ENCODE data around the gene GNGT1. TPM values are rescaled to one million over a fixed set of nuclear protein-coding genes. Genes with fewer than 3 reads are reported as not detected.

The GNGT1 gene
- total RNA-seq, 1 donor from 2014 or later, result not detected

GRCh38 chr7:93894426-93894825 lies 11.9 kb upstream of the GNGT1 start:
- Histone ChIP-seq H3K27ac (no peak overlapping the region), H3K36me3 (no peaks in the 10 kb centered on the region), H3K27me3 (no peaks in the 10 kb centered on the region), H3K9me3 (no peaks in the 10 kb centered on the region), H3K4me3 (no peak overlapping the region), H3K4me1 (peaks cover 0 to 2% of the 10 kb centered on the region in 2 donors)
- intact Hi-C loops (cut with DNase I), result no loop called here
- TF ChIP-seq, protein P1, sequence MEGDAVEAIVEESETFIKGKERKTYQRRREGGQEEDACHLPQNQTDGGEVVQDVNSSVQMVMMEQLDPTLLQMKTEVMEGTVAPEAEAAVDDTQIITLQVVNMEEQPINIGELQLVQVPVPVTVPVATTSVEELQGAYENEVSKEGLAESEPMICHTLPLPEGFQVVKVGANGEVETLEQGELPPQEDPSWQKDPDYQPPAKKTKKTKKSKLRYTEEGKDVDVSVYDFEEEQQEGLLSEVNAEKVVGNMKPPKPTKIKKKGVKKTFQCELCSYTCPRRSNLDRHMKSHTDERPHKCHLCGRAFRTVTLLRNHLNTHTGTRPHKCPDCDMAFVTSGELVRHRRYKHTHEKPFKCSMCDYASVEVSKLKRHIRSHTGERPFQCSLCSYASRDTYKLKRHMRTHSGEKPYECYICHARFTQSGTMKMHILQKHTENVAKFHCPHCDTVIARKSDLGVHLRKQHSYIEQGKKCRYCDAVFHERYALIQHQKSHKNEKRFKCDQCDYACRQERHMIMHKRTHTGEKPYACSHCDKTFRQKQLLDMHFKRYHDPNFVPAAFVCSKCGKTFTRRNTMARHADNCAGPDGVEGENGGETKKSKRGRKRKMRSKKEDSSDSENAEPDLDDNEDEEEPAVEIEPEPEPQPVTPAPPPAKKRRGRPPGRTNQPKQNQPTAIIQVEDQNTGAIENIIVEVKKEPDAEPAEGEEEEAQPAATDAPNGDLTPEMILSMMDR (IDR thresholded peaks at IDR 0.05), result no peak
- no peak for DNase-seq (ENCODE audit: low spot score in 2 of 2)

DNA sequence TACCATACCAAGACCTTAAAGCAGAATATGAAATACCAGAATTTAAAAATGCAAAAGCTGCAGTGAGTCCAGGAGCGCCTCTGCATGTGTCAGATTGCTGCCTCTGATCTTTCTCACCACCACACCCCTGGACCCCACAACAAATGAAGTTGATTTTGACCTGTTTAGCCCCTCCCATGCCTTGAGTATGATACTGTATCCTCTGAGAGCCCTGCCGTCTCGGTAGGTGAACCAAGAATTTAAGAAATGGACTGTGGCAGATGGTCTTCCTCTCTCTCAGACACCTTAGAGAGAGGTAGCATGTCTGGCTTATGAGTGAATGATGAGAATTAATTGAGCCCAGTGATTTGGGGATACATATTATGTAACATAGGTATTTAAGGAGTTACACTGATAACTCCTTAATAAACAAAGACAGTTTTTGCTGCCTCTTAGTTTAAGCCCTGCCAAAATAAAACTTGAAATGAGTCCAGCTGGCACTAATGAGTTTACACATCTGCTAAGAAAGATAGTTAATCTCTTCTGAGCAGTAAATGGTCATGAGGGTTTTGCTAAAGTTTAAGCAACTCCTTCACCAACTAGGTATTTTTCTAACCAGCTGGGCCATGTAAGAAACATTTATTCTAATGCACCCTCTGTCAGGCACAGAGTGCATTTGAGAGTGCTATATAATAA lies 11.3 kb upstream of the GNGT1 start:
- Histone ChIP-seq H3K9me3 (no peaks in the 10 kb centered on the region), H3K4me1 (peaks cover 0 to 2% of the 10 kb centered on the region in 2 donors), H3K27ac (no peak overlapping the region), H3K27me3 (no peaks in the 10 kb centered on the region), H3K36me3 (no peaks in the 10 kb centered on the region), H3K4me3 (no peak overlapping the region)
- TF ChIP-seq, protein P1 (IDR thresholded peaks at IDR 0.05), result no peak
- intact Hi-C loops (cut with DNase I), result no loop called here
- DNase-seq (ENCODE audit: low spot score in 2 of 2), result no peak

GRCh38 chr7:93895859-93896600 lies 10.3 kb upstream of the GNGT1 start:
- Histone ChIP-seq H3K36me3 (no peaks in the 10 kb centered on the region), H3K4me3 (no peak overlapping the region), H3K4me1 (no peaks in the 10 kb centered on the region), H3K27ac (no peak overlapping the region), H3K9me3 (no peaks in the 10 kb centered on the region), H3K27me3 (no peaks in the 10 kb centered on the region)
- DNase-seq (ENCODE audit: low spot score in 2 of 2), result no peak
- intact Hi-C loops (cut with DNase I), result no loop called here
- TF ChIP-seq, protein P1 (IDR thresholded peaks at IDR 0.05), result no peak

DNA sequence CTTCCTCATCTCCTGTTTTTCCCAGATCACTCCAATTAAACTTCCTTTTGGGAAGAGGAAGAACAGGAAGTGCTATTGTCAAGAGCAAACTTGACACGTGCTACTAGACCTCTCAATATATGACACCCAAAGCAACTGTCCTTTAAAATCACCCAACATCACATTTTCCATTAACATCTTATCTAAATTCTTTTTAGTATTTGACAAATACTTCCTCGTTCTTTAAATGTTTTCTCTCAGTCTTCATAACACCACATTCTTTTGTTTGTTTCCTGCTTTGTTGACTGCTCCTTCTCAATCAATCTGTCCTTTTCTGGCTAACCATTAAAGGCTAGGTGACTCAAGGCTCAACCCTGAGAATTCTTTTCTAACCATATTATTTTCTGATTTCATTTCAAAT lies 8.7 kb upstream of the GNGT1 start:
- TF ChIP-seq, protein P1 (IDR thresholded peaks at IDR 0.05), result no peak
- intact Hi-C loops (cut with DNase I), result no loop called here
- H3K4me3 ChIP-seq, result no peak overlapping the region
- H3K9me3 ChIP-seq, result no peaks in the 10 kb centered on the region
- H3K36me3 ChIP-seq, result no peaks in the 10 kb centered on the region
- no peak for DNase-seq (ENCODE audit: low spot score in 2 of 2)
- no peaks in the 10 kb centered on the region for H3K27me3 ChIP-seq
- no peak overlapping the region for H3K27ac ChIP-seq
- no peaks in the 10 kb centered on the region for H3K4me1 ChIP-seq

- no peaks in the 10 kb centered on the region for H3K4me1 ChIP-seq
- no peaks in the 10 kb centered on the region for H3K9me3 ChIP-seq
- H3K27me3 ChIP-seq, result no peaks in the 10 kb centered on the region
- H3K36me3 ChIP-seq, result no peaks in the 10 kb centered on the region
- no peak overlapping the region for H3K27ac ChIP-seq
- no peak for DNase-seq (ENCODE audit: low spot score in 2 of 2)
- intact Hi-C loops (cut with DNase I), result loop anchor here (5.0 kb wide), 1 partner anchor 184 kb away; no protein-coding TSS in a partner anchor
- TF ChIP-seq, protein P1 (IDR thresholded peaks at IDR 0.05), result peak; percentile 13 to 67 (median 42)
- no peak overlapping the region for H3K4me3 ChIP-seq
These were observed 3.5 kb upstream of the GNGT1 start for GRCh38 chr7:93902777-93903423.
